Caco-2 (cell line): Measurements from ENCODE around the gene BDKRB1. TPM values are rescaled to one million over a fixed set of nuclear protein-coding genes. Genes with fewer than 3 reads are reported as not detected.

Source experiments
- BruUV-seq: library from RNA; stranded (reverse); fragments of 400-500 nt; replicated peaks from 2 replicates; lab custom pipeline; 2021; lab: Mats Ljungman, UMichigan
- CTCF ChIA-PET: fragments of 300-600 bp; sonication (Branson Sonifier 250); formaldehyde crosslinking; loops from one replicate; lab custom pipeline; 2022; ENCODE audit warnings: antibody characterized with exemption; lab: Charles Lee
- POLR2A ChIA-PET: fragments of 300-600 bp; sonication (Branson Sonifier 250); formaldehyde crosslinking; loops from one replicate; lab custom pipeline; 2022; ENCODE audit warnings: antibody characterized with exemption; lab: Charles Lee
- DNase-seq, 2 experiments: peaks; one replicate each; pipeline versions ENCODE4 v3.0.0 to v3.0.0-alpha.2; 2020 to 2022
- H3K27me3 ChIP-seq: replicated peaks from 2 replicates; pipeline ENCODE4 v1.6.0; 2011; ENCODE audit warnings: low read length; ENCODE audit not compliant: control insufficient read depth, insufficient read depth
- H3K36me3 ChIP-seq: 2 replicates; pipeline ENCODE4 v1.5.1; 2011; ENCODE audit warnings: low read length; ENCODE audit not compliant: control insufficient read depth, insufficient read depth
- H3K4me1 ChIP-seq: fragments of 250-450 bp; sonication (Bioruptor Pico); 2 replicates; pipeline ENCODE4 v1.5.1; 2020; ENCODE audit warnings: mild to moderate bottlenecking
- H3K4me3 ChIP-seq: 2 replicates; pipeline ENCODE4 v1.5.1; 2011; ENCODE audit warnings: low read depth, mild to moderate bottlenecking, control low read depth, low read length
- H3K9me3 ChIP-seq: fragments of 250-450 bp; sonication (Bioruptor Pico); 2 replicates; pipeline ENCODE4 v1.5.1; 2020; ENCODE audit warnings: mild to moderate bottlenecking, moderate library complexity
- H3K27ac Mint-ChIP-seq: one replicate; pipeline ENCODE4 v1.8.0; 2022; ENCODE audit warnings: mixed read lengths; ENCODE audit not compliant: unreplicated experiment
- H3K27me3 Mint-ChIP-seq: one replicate; pipeline ENCODE4 v1.8.0; 2022; ENCODE audit warnings: mixed read lengths; ENCODE audit not compliant: insufficient read depth, unreplicated experiment
- H3K36me3 Mint-ChIP-seq: one replicate; pipeline ENCODE4 v1.8.0; 2022; ENCODE audit warnings: mild to moderate bottlenecking, mixed read lengths; ENCODE audit not compliant: insufficient read depth, unreplicated experiment
- H3K4me1 Mint-ChIP-seq: one replicate; pipeline ENCODE4 v1.8.0; 2022; ENCODE audit warnings: low read depth, mixed read lengths; ENCODE audit not compliant: unreplicated experiment
- H3K4me3 Mint-ChIP-seq: one replicate; pipeline ENCODE4 v1.8.0; 2022; ENCODE audit warnings: mild to moderate bottlenecking, moderate library complexity, mixed read lengths; ENCODE audit not compliant: unreplicated experiment
- H3K9me3 Mint-ChIP-seq: one replicate; pipeline ENCODE4 v1.8.0; 2022; ENCODE audit warnings: mixed read lengths; ENCODE audit not compliant: unreplicated experiment
- CTCF ChIP-seq, 2 experiments: fragments of 200-600 bp in 1 of 2; IDR thresholded peaks; 1 replicate in 1 of 2; 2 replicates in 1 of 2; pipeline versions ENCODE4 v1.5.1 to v1.8.0; 2011 to 2022; ENCODE audit warnings: antibody characterized with exemption in 1 of 2, control low read depth in 1 of 2, inconsistent platforms in 1 of 2, low read depth in 1 of 2, low read length in 1 of 2, mild to moderate bottlenecking in 1 of 2, moderate library complexity in 1 of 2; ENCODE audit not compliant: insufficient read depth in 1 of 2, severe bottlenecking in 1 of 2, unreplicated experiment in 1 of 2
- intact Hi-C: fragments of 100-400 bp; cut with micrococcal nuclease; formaldehyde crosslinking; loops from one replicate; pipeline ENCODE4 v1.10.0; 2022; ENCODE audit not compliant: unreplicated experiment
- total RNA-seq: library from RNA; stranded (reverse); gene quantifications from 2 replicates; pipeline ENCODE4 v1.2.3, GENCODE V29; 2022

Gene BDKRB1
- total RNA-seq, 1 experiment from 2014 or later = 0.18 TPM

- no TSS peak for BruUV-seq
- Mint-ChIP-seq H3K27me3 (no peaks in the 10 kb centered on the region), H3K9me3 (no peaks in the 10 kb centered on the region), H3K4me1 (peaks cover 1% of the 10 kb centered on the region), H3K4me3 (no peak overlapping the region), H3K27ac (no peak overlapping the region), H3K36me3 (peaks cover 10% of the 10 kb centered on the region)
- H3K27me3 ChIP-seq = no peaks in the 10 kb centered on the region
- DNase-seq = no peak
- H3K9me3 ChIP-seq = no peaks in the 10 kb centered on the region
- intact Hi-C loops = no loop called here
- no peak for TF ChIP-seq CTCF (IDR thresholded peaks at IDR 0.05; ENCODE audit: insufficient read depth in 1 of 2, low read depth in 1 of 2, low read length in 1 of 2, severe bottlenecking in 1 of 2, unreplicated experiment in 1 of 2)
- H3K4me1 ChIP-seq = peaks cover 3% of the 10 kb centered on the region; the same call in 1 of the 2 replicates
- H3K36me3 ChIP-seq = no peaks in the 10 kb centered on the region
- ChIA-PET POLR2A (no interaction called here), CTCF (no interaction called here)
- H3K4me3 ChIP-seq = no peak overlapping the region
These were observed 43.4 kb downstream of the BDKRB1 start for GRCh38 chr14:96299441-96299840.

DNA sequence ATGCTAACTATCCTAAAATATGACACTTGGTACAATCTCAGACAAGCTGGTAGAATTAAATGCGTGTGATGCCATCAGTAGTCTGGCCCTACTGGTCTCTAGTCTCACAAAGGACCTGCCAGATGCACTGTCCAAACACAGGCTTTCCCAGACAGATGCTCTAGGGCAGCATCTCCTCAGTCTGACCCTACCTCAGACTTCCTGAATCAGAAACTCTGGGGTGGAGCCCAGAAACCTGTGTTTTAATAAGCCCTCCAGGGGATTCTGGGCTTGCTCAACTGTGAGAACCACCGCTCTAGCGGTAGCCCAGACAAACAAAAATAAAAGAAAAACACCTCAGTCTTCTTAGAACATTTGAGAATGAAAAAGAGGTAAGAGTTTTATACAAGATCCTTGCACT is 48.0 kb downstream of the BDKRB1 start:
- POLR2A ChIA-PET = no interaction called here

GRCh38 chr14:96304956-96305355 is 48.9 kb downstream of the BDKRB1 start:
- Mint-ChIP-seq H3K4me3 (no peak overlapping the region), H3K27me3 (no peaks in the 10 kb centered on the region), H3K4me1 (peaks cover 14% of the 10 kb centered on the region), H3K27ac (no peak overlapping the region), H3K36me3 (peaks cover 15% of the 10 kb centered on the region), H3K9me3 (no peaks in the 10 kb centered on the region)
- Histone ChIP-seq H3K4me1 (peaks cover 20% of the 10 kb centered on the region), H3K4me3 (no peak overlapping the region), H3K9me3 (no peaks in the 10 kb centered on the region), H3K27me3 (no peaks in the 10 kb centered on the region), H3K36me3 (no peaks in the 10 kb centered on the region; the same call in 1 of the 2 replicates)
- DNase-seq = no peak
- intact Hi-C loops = loop anchor here (10.0 kb wide), 1 partner anchor 260 kb away; no protein-coding TSS in a partner anchor
- no peak for TF ChIP-seq CTCF (IDR thresholded peaks at IDR 0.05; ENCODE audit: insufficient read depth in 1 of 2, low read depth in 1 of 2, low read length in 1 of 2, severe bottlenecking in 1 of 2, unreplicated experiment in 1 of 2)
- ChIA-PET CTCF (interaction anchor here (1.0 kb wide), 1 partner anchor 204 kb away, joined by 4 read pairs; no protein-coding TSS in a partner anchor), POLR2A (no interaction called here)
- BruUV-seq = no TSS peak

More for the DNA sequence above, 48.0 kb downstream of the BDKRB1 start:
- H3K4me1 ChIP-seq = peaks cover 13% of the 10 kb centered on the region
- Mint-ChIP-seq H3K36me3 (peaks cover 13% of the 10 kb centered on the region), H3K4me1 (peaks cover 5% of the 10 kb centered on the region), H3K27ac (no peak overlapping the region), H3K9me3 (no peaks in the 10 kb centered on the region), H3K4me3 (no peak overlapping the region), H3K27me3 (no peaks in the 10 kb centered on the region)
- no TSS peak for BruUV-seq
- H3K4me3 ChIP-seq = no peak overlapping the region
- H3K27me3 ChIP-seq = no peaks in the 10 kb centered on the region
- no peak for TF ChIP-seq CTCF (IDR thresholded peaks at IDR 0.05; ENCODE audit: insufficient read depth in 1 of 2, low read depth in 1 of 2, low read length in 1 of 2, severe bottlenecking in 1 of 2, unreplicated experiment in 1 of 2)
- no peaks in the 10 kb centered on the region for H3K9me3 ChIP-seq
- intact Hi-C loops = loop anchor here (10.0 kb wide), 1 partner anchor 261 kb away; no protein-coding TSS in a partner anchor
- CTCF ChIA-PET = interaction anchor here (1.0 kb wide), 1 partner anchor 203 kb away, joined by 4 read pairs; no protein-coding TSS in a partner anchor
- no peaks in the 10 kb centered on the region; the same call in 1 of the 2 replicates for H3K36me3 ChIP-seq
- no peak for DNase-seq
